HG02870 (cell line): ENCODE data around the gene ABHD13.
"Not testable (repeated sequence)": the region's sequence is repeated elsewhere in the genome, so short reads cannot be mapped to it uniquely, and the experiment has no call there.

Experiments used
- ATAC-seq: cut with Tn5 transposase; IDR thresholded peaks from one replicate; pipeline ENCODE4 v1.9.1; 2021; ENCODE audit warnings: mild to moderate bottlenecking, moderate library complexity; ENCODE audit not compliant: unreplicated experiment

The ABHD13 gene

DNA sequence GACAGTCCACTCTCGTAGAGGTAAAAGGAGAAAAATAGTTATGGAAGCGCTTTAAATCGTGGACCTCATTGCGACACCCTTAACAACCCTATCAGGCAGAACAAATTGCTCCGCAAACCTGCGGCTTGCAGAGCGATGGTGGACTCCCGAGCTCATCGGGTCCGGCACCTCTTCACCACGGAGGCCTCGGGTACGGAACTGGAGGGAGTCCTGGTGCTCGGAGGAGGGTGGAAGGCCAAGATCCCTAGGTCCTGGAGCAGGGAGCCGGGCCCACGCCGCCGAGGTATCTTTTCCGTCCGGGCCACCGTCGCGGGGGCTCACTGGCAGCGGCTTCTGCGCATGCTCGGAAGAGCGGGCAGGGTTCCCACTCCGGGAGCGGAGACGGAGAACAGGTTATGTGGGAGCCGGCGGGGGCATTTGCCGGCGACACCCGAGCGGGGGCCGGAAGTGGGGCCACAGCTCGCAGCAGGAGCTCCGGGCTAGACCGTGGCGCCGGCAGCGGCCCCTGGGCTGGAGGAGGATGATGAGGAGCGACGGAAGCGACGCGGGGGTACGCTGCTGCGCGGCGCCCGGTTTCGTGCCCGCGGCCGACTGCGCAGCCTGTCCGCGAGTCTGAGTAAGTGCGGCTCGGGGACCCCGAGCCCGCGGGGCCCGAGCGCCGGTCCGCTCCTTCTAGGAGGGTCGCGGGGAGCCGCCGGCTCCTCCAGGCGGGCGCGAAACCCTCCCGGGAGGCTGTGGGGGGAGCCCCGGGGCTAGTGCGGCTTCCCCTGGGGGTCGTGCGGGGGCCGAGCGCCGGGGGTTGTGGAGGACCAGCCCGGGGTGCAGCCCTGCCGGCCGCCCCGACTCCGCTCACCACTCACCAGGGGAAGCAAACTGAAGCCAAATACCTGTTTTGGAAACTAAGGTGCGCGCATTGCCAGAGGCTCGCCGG, at the start of gene ABHD13:
Gene ABHD13, plus strand, starts transcription at position 349 of the 931 bp plus-strand sequence. CDS start 10,827 bp downstream, outside the sequence.
- ATAC-seq = peak; percentile 73

DNA sequence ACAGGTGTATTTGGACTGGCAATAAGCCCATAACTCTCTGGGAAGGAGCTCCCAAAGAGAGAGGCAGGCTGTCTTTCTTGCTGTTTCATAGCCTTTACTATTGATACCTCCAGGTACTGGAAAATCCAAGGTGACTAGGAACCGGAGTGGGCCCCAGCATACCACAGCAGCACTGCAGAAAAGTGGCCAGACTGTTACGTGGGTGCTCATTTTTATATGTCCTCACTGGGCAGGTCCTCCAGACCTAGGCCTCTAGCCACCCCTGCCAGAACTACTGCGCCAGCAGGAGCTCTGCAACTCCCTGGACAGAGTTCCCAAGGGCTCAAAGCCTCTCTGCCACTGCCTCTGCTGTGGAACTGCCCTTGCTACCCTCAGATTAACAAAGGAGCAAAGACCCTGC, 49.3 kb upstream of the ABHD13 start:
- ATAC-seq = no peak

DNA sequence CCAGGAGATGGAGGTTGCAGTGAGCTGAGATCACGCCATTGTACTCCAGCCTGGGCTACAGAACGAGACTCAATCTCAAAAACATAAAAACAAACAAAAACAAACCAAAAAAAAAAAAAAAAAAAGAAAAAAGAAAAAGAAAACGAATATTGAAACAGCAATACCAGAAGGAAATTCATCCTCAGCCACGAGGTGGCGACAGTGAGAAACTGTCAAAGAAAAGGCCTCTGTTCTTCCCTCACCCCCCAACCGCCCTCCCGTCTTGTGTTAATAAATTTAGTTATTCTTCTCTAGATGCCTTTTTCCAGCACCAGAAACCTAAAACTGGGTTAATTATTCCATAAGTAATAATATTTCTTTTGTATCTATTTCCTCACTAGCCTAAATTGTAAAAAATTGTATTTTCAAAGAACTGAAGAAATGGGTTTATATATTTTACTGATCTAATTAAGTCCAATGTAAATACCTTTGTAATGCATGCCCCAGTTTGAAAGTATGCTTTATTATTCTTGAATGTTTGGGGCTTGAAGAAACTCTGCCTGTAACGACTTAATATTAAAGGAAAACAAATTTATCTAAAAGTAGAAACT, 41.4 kb upstream of the ABHD13 start:
- ATAC-seq = peak; percentile 72

DNA sequence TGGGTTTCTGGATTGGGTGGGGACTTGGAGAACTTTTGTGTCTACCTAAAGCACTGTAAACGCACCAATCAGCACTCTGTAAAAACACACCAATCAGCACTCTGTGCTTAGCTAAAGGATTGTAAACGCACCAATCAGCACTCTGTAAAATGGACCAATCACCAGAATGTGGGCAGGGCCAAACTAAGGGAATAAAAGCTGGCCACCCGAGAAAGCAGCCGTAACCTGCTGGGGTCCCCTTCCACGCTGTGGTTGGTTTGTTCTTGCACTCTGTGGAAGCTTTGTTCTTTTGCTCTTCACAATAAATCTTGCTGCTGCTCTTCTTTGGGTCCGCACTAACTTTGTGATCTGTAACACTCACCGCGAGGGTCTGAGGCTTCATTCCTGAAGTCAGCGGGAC, 40.1 kb upstream of the ABHD13 start:
- ATAC-seq = no peak

DNA sequence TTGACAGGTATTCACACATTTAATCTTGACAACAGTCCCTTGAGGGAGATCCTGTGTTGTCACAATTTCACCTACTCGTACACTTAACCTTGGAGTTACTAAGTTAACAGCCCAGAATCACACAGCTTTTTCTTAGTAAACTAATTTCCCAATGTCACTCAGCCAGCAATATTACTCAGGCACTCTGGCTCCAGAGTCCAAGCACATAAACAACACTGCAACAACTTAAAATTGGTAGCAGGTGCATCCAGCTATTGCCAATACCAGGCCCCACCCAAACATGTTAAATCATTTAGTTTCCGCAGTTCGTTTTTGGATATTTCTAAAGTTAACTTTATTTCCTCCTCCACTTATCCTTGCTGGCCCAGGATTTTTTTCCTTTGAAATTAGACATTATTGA, 35.5 kb upstream of the ABHD13 start:
- ATAC-seq = no peak

DNA sequence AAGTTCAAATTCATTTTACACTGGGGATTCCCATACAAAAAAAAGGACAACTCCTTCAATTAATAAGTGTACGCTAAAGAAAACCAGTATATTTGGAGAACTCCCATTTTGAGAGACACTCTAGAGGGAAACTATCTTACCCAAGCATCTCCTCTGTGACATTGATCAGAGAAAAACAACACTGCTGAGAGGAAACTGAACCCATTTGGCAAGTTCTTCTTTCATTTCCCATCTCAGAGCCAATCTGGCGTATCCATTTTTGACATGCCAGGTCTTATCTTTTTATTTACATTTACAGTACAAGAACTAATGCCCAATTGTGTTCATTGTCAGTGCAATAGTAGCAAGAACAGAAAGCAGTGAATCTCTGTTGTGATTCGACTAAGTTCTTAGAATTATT, 33.0 kb upstream of the ABHD13 start:
- no peak for ATAC-seq

DNA sequence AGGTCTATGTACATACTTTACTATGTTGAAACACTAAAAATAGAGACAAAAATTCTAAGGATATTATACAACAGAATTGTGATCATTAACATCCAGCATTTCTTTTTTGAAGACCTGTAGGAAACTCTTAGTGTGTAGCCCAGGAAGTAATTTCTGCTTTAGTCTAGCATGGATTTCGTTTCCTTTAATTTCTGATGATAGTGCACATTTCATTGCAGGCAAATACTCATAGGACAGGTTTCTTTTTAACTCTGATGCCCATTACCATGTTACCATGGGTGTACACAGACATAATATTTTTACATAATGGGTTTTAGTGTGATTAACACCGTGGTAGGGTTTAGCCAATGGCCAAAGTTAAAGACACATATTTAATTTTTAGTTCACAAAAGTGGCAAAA, 29.9 kb upstream of the ABHD13 start:
- ATAC-seq = no peak

DNA sequence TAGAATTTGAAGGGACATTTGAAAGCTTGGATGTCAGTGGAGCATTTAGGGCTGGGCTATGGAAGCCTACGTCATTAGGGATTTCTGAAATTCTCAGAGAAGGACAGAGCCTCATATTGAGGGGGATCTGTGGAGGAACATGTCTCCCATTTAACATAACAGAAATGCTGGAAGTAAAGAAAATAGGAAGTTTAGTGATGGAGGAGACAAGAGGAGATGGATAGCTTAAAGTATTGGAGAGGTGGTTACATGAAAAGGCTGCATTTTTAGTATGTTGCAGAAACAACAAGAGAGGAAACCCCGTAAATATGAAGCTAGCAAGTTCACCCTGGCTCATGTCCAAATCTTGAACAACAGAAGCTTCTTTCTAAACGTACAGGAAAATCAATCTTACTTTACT, 27.3 kb upstream of the ABHD13 start:
- ATAC-seq = no peak

DNA sequence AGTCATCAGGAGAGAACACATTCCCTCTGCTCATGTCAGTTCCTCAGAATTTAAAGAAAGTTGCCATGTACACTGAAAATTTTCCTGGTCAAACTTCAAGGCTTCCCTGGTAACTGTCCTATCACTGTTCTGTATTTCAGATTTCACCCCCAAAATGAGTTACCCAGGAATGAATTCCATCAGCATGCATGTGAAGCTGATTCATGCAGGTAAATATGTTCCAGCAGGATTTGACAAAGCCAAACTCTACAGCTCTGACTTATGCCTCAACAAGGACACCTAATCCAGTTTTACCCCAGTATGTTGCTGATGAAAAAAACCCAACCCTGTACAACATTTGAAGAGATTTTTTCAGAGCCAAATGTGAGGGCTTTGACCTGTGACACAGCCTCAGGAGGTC, 24.4 kb upstream of the ABHD13 start:
- ATAC-seq = no peak

DNA sequence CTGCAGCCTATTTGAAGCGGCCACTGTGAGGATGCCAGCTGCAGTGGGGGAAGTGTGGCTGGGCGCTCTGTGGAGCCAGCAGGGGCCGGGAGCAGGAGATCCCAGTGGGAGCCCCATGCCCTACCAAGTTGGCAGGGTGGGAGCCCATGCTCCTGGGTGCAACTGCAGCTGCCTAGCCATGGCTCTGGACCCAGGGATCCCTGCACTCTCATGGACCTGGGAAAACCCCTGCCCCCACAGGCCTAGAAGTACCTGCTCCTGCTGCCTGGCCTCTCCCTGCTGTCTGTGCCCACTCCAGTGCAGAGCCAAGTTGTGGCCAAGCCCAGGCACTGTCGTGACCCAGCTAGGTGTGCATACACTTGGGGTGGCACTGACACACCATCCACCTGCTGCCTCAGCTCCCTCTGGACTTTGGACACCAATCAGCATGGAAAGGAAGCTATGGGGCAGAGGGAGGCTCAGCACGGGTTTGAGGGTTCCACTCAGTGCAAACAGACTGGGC, 23.7 kb upstream of the ABHD13 start:
- ATAC-seq = no peak

DNA sequence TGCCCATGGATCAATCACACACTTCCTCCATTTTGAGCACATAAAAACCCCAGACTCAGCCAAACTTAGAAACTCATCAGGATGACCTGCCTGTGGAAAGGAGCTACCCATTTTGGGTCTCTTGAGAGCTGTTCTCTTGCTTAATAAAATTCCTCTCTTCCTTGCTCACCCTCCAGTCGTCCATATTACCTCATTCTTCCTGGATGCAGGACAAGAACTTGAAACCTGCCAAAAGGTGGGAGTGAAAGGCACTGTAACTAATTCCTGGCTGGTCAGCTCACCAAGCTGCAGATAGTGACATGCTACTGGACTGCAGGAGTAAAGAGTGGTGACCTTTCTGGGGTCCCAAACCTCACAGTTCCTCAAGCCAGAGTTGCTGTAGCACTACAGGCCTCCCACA, 23.0 kb upstream of the ABHD13 start:
- no peak for ATAC-seq

DNA sequence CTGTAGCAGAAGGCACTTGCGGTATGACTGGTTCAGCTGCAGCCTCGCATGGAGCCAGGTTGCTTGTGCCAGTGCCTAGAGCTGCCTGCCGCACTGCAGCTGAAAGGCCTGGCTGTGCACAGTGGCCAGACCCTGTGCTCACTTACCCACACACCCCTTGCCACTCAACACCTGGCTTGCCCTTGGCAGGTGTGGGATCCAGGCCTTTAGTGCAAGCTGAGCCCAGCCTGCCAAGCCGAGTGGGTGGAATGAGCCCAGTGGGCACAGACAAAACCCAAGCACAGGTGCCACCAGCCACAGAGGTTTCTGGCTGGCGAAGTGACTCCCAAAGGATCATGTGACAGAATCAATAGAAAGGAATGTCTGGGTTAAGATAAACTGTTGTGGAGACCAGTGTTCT, 22.3 kb upstream of the ABHD13 start:
- no peak for ATAC-seq

DNA sequence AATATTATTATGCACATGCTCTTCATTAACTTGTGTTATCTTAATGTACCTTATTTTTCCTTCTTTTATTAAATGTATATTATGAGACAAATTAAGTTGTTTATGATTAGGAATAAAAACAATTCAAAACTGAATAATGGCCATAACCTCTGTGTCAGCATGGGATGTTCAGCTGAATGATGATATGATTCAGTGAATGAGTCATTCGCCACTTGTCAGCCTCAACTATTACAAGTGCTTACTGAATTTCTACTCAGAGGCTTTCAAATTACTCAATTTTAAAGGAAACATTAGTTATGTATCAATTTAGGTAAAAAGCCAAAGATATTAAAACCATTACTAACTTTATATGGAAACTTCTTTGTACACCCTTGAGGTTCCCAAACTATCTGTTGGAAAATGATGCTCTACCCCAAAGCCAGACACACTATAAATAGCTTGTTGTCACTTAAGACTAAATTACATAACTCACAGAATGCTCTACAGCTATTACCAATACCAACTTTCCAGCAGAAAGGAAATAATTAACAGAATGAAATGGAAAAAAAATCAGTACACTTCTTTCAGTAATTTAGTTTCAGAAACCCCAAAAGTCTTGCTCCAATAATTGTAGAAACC, 17.3 kb upstream of the ABHD13 start:
- no peak for ATAC-seq

DNA sequence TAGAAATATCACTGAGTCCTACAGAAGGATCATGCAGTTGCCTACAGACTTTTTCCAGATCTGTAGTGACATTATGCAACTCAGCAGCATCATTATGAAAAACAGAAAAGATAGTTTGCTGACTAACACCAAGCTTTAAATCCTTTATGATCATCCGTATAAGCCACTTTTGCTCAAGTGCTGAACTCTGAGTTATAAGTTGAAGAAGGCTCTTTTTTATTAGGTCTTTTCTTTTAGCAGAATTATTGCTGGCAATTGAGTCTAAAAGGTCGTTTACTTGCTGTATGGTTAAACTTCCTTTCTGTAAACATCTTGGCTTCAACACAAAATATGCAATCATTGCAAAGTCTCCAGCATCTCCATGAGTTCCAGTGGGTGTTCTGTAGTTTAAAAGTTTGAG, 7.6 kb upstream of the ABHD13 start:
- ATAC-seq = no peak

DNA sequence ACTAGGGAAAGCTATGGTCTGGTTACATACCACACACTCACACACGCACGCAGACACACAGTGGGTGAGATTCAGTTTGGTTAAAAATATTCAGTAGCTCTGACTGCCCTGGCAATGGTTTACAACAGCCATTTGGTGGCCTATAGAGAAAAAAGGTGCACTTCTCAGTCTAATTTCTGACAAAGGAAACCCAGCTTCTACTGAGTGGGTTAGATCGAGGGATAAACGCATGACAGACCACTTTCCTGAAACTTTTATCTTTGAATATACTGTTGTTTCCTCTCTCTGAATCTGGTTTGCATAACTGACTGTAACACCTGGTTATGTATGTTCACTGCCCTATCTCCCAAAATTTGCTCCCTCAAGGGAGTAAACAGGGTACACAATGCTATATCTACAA, 5.3 kb upstream of the ABHD13 start:
- peak; percentile 44 for ATAC-seq

DNA sequence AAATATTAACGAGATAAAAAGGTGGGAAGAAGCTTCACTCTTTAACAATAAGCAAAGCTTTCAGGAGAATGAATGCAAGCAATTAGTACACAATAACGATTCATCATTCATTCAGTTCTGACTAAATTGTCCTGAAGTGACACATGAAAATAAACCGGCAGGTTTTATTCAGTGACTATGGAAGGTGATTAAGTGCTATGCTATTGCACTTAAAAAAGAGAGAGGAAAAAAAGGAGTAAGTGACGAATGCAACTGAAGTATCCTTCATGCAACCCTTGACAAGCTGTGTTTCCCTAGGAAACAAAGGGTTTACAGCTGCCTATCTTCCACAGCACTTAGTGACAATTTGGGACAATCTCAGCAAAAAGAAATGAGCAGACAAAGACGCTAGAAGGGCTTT, 4.2 kb upstream of the ABHD13 start:
- ATAC-seq = no peak

DNA sequence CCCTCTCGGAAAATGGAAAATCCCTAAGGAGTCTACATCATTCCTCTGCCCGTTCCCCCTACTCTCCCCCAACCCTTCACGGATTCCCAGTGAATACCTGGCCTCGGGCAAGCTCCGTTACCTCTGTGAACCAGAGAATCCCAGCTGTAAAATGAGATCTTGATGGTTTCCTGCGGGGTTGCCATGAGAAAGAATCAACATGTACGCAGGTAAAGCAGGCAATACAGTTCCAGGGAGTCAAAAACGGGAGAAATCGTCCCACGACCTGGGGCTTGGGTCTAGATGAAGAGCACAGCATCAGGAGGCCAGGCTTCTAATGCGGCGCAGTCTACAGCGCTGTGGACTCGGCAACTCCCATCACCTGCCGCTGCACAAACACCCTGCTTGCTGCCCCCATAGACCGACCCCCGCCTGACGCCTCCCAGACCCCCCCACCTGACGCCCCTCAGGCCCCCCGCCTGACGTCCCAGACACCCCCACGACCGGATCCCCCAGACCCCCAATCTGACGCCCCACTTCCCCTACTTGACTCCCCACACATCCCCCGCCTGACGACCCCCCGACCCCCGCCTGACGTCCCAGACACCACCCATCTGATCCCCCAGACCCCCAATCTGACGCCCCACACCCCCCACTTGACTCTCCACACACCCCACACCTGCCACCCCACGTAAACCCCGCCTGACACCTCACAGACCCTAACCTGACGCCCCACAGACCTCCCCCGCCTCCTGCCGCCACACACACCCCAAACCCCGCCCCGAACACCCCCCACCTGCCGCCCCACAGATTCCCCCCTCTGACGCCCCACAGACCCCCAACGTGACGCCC, 3.5 kb upstream of the ABHD13 start:
- ATAC-seq = no peak

DNA sequence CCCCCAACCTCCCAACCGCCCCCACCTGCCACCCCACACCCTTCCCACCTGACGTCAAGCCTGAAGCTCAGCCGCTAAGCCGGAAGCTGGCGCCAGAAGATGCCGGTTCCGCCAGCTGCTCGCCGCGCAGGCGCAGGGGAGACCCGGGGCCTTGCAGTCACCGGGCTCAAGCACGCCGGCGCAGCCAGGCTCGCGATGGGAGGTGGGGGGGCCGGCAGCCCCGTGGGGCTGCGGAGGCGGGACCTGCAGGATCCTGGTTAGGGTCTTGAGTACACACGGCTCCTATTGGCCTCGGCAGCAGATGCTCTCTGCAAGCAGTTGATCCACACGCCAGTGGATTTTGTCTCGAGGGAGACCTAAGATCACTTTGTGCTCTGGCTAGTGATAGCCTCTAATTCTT, 2.8 kb upstream of the ABHD13 start, which contains the start of gene LIG4:
Gene LIG4, minus strand, starts transcription at position 101 of the 400 bp plus-strand sequence. CDS start 4,268 bp downstream, outside the sequence.
- ATAC-seq = peak; percentile 51

DNA sequence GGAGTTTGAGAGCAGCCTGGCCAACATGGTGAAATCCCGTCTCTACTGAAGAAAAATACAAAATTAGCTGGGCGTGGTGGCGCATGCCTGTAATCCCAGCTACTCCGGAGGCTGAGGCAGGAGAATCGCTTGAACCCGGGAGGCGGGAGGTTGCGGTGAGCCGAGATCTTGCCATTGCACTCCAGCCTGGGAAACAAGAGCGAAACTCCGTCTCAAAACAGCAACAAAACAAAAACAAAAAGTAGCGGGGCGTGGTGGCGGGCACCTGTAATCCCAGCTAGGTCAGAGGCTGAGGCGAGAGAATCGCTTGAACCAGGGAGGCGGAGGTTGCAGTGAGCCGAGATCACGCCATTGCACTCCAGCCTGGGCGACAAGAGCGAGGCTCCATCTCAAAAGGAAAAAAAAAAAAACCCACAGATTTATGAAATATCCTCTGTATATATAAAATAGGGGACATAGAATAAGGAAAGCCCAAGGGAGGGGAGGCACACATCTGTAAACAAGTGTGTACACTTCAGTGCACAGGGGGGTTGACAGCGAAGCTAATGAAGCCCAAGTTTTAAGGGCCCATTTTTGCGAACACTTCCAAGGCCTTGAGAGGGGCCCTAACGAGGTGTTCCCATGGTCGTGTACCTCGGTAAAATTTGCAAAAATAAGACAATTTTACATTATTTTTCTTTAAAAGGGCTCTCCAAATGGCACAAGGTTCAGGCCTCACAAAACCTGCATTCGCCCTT, 717 bp upstream of the ABHD13 start:
- ATAC-seq = not testable (repeated sequence)

DNA sequence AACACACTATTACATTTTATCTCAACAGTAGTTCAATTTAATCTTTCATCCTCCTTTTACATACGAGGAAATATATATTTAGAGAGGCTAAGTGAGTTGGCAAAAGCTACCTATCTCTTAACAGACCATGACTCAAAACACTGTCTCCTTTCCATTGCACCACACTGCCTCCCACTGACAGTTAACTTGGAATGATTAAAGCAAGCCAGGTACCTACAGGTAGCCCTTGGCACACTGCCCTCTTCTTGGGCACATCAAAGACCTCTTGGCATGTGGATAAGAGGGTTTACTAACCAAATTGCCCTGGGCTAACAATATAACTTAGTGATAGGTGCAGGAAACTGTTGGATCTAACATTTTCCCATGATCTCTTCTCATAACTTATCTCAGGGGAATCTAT, 1.8 kb downstream of the ABHD13 start:
- ATAC-seq = no peak
